AG10803 (cell line): ENCODE measurements around the gene WDR6.

ENCODE experiments used
- DNase-seq: peaks from one replicate; pipeline ENCODE4 v3.0.0; 2010; ENCODE audit warnings: low read depth
- H3K4me3 ChIP-seq: 2 replicates; pipeline ENCODE4 v1.5.1; 2011; ENCODE audit warnings: mild to moderate bottlenecking, low read length, control low read depth
- CTCF ChIP-seq: conservative IDR thresholded peaks from 2 replicates; pipeline ENCODE4 v1.5.1; 2011; ENCODE audit warnings: mild to moderate bottlenecking, low read length, control low read depth, inconsistent platforms

WDR6 gene

DNA sequence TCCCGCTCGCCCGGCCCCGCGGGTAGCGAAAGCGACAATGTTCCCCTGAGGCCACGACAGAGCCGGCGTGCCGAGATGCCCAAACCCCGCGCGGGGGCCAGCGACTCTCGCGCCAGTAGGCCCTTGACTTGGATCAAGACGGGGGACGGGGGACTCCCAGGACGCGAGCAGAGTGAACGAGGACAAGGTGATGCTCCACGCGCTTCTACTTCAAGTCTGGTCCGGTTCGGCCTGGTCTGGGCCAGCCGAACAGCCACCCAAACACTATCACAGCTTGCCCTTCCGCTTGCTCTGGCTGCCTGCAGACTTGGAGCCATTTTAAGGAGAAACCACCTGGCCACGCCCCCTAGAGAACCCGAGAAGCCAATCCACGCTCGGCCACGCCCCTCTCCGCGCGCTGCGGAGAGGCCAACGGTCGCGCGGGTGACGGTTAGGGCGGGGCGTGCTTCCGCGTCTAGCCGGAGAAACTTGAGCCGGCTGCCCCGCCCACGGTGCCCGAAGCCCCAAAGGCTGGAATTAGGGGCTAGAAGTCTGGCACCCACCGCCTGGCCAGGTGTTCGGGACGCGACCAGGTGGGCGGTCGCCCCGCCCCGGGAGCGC is 14.1 kb downstream of the WDR6 start:
- peak overlapping the region; percentile 95 for H3K4me3 ChIP-seq
- TF ChIP-seq CTCF = no peak
- DNase-seq = peak; percentile 96

DNA sequence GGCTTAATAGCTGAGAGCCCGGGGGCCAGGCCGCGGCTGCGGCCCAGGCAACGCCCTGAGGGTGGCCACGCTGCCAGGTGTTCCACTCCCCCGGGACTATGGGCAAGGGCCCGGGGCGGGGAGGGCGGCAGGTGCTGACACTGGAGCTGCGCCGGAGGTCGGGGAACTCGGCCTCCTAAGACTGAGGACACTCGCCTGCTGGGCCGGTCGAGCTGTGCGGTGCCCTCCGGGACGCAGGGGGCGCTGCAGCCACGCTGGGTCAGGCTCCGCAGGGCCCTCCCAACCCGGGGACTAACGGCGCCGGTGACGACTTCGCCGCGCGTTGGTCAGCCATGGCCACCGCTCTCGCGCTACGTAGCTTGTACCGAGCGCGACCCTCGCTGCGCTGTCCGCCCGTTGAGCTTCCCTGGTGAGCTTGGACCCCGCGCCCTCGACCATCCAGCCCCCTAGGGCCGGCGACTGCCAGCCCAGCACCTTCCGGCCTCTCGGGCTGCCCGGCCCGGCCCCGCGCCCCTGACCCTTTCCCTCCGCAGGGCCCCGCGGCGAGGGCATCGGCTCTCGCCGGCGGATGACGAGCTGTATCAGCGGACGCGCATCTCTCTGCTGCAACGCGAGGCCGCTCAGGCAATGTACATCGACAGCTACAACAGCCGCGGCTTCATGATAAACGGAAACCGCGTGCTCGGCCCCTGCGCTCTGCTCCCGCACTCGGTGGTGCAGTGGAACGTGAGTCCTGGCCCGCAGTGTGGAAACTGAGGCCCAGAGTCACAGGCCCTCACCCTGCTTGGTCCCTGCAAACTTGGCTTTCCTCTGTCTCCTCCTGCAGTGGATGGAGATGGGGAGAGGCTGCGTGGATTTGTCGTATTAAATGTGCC is 14.9 kb downstream of the WDR6 start, which contains the start of gene NDUFAF3:
NDUFAF3 (plus strand) TSS at position 309 of the 875 bp plus-strand sequence; CDS start at position 333, 24 bp downstream.
- DNase-seq = peak; percentile 93
- TF ChIP-seq CTCF = peak; percentile 80
- peak within 1 kb of the TSS; percentile 95 for H3K4me3 ChIP-seq

DNA sequence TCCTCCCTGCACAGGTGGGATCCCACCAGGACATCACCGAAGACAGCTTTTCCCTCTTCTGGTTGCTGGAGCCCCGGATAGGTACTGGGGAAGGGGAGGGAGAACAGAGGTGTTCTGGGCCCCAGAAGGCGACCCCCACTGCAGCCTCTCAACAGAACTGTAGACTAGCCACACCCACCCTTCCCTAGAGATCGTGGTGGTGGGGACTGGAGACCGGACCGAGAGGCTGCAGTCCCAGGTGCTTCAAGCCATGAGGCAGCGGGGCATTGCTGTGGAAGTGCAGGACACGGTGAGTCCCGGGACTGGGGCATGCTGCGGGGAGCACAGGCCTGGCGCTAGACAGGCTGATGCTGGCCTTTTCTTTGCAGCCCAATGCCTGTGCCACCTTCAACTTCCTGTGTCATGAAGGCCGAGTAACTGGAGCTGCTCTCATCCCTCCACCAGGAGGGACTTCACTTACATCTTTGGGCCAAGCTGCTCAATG is 15.5 kb downstream of the WDR6 start:
- H3K4me3 ChIP-seq = peak overlapping the region; percentile 95
- TF ChIP-seq CTCF = no peak
- no peak for DNase-seq

DNA sequence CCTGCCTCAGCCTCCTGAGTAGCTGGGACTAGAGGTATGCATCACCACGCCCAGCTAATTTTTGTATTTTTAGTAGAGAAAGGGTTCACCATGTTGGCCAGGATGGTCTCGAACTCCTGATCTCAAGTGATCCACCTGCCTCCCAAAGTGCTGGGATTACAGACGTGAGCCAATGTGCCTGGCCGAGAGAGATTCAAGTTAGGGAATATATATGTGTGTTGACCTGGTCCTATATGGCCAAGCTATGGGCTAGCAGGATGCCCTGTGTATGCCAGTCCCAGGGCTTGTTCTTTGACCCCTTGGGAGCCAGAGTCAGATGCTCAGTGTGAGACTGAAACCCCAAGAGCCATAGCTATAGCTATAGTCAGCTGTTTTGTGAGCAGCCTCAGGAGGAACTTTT is 16.6 kb downstream of the WDR6 start:
- no peak for TF ChIP-seq CTCF
- no peak for DNase-seq
- H3K4me3 ChIP-seq = no peak overlapping the region

GRCh38 chr3:49024449-49024848 is 17.3 kb downstream of the WDR6 start:
- H3K4me3 ChIP-seq = no peak overlapping the region
- TF ChIP-seq CTCF = no peak
- no peak for DNase-seq

GRCh38 chr3:49025005-49025792 is 18.0 kb downstream of the WDR6 start:
- DNase-seq = no peak
- H3K4me3 ChIP-seq = no peak overlapping the region
- TF ChIP-seq CTCF = no peak
